Breast epithelium (tissue), 3 donors: ENCODE results near the gene ITGA6.

Source experiments
- POLR2A ChIP-seq: fragments of 450-650 bp; IDR thresholded peaks from one replicate; pipeline ENCODE4 v1.6.1; 2016; ENCODE audit warnings: antibody characterized with exemption, mild to moderate bottlenecking, moderate library complexity
- POLR2AphosphoS5 ChIP-seq, 3 donors: sonication (generic); formaldehyde crosslinking; IDR thresholded peaks; one replicate each; pipeline ENCODE4 v1.6.1; 2017; ENCODE audit warnings: antibody characterized with exemption in 3 of 3
- TF ChIP-seq, protein P1 (sequence below), 3 donors: fragments of 450-650 bp; IDR thresholded peaks; one replicate each; pipeline ENCODE4 v1.5.1; 2016 to 2017; ENCODE audit warnings: antibody characterized with exemption in 3 of 3, mild to moderate bottlenecking in 3 of 3, moderate library complexity in 3 of 3

DNA sequence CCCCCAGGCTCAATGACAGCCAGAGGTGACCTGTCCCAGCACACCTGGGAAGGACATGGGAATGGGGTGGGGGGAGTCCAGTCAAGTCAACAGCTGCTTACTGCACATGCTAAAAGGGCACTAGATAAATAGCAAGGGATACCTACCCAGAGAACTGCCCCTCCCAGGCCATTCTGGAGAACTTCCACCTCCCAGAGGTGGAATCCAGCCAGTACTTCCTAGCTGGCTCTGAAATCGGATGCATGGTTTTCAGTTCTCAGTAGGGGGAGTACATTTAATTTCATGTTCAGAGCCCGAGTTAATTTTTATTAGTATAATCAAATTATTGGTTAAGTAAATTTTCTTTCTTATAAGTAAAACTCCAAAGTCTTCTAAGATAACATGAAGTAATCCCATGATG, 28.9 kb upstream of the ITGA6 start:
- TF ChIP-seq, protein P1, sequence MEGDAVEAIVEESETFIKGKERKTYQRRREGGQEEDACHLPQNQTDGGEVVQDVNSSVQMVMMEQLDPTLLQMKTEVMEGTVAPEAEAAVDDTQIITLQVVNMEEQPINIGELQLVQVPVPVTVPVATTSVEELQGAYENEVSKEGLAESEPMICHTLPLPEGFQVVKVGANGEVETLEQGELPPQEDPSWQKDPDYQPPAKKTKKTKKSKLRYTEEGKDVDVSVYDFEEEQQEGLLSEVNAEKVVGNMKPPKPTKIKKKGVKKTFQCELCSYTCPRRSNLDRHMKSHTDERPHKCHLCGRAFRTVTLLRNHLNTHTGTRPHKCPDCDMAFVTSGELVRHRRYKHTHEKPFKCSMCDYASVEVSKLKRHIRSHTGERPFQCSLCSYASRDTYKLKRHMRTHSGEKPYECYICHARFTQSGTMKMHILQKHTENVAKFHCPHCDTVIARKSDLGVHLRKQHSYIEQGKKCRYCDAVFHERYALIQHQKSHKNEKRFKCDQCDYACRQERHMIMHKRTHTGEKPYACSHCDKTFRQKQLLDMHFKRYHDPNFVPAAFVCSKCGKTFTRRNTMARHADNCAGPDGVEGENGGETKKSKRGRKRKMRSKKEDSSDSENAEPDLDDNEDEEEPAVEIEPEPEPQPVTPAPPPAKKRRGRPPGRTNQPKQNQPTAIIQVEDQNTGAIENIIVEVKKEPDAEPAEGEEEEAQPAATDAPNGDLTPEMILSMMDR (IDR thresholded peaks at IDR 0.05), result no peak
- no peak for TF ChIP-seq POLR2A
- no peak for TF ChIP-seq POLR2AphosphoS5 (IDR thresholded peaks at IDR 0.05)
